Astrocyte of the cerebellum (primary cell): ENCODE data around the gene ENPP6.

Experiments
- DNase-seq: peaks from one replicate; pipeline ENCODE4 v3.0.0-alpha.2; 2011; ENCODE audit warnings: low read depth
- H3K4me3 ChIP-seq: 2 replicates; pipeline ENCODE4 v1.5.1; 2011; ENCODE audit warnings: mild to moderate bottlenecking, low read depth, low read length, moderate library complexity
- CTCF ChIP-seq: IDR thresholded peaks from 2 replicates; pipeline ENCODE4 v1.5.1; 2012; ENCODE audit warnings: low read length, low read depth, moderate library complexity, mild to moderate bottlenecking; ENCODE audit errors: missing control alignments
- in situ Hi-C: cut with HindIII; loops from 2 replicates; pipeline ENCODE4 v1.10.0; 2017; ENCODE audit warnings: low sequenced_read_pairs

The ENPP6 gene

GRCh38 chr4:184217634-184218033, at the start of gene ENPP6:
Gene ENPP6 (minus strand): TSS chr4:184217873. CDS start chr4:184217819, 54 bp downstream.
- TF ChIP-seq CTCF = no peak

DNA sequence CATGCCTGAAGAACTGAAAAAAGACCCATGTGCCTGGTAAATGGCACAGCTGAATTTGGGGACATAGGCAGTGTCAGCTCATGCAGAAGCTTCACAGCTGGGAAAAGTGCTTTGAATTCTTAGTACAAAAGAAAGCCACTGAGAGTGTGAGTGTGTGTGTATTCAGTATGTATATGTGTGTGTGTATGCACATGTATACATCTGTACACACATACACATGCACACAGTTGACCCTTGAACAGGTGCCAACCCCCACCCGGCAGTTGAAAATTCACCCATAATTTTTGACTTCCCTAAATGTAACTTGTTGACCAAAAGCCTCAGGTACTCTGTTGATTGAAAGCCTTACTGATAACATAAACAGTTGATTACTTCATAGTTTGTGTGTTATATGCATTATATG, 49.5 kb upstream of the ENPP6 start:
- in situ Hi-C loops = loop anchor here (5.0 kb wide), 1 partner anchor 245 kb away; no protein-coding TSS in a partner anchor
- DNase-seq = no peak
- TF ChIP-seq CTCF = no peak
- no peak overlapping the region for H3K4me3 ChIP-seq

More at GRCh38 chr4:184217634-184218033, at the start of gene ENPP6:
- DNase-seq = no peak
- H3K4me3 ChIP-seq = no peak within 1 kb of the TSS
- in situ Hi-C loops = no loop called here

GRCh38 chr4:184265546-184266351, 48.1 kb upstream of the ENPP6 start:
- H3K4me3 ChIP-seq = no peak overlapping the region
- TF ChIP-seq CTCF = no peak
- DNase-seq = no peak
- in situ Hi-C loops = loop anchor here (5.0 kb wide), 1 partner anchor 247 kb away; no protein-coding TSS in a partner anchor

- TF ChIP-seq CTCF = peak; percentile 76
- H3K4me3 ChIP-seq = no peak overlapping the region
- DNase-seq = peak; percentile 93
- in situ Hi-C loops = no loop called here
Measured at GRCh38 chr4:184263910-184264732, 46.4 kb upstream of the ENPP6 start.

- in situ Hi-C loops = no loop called here
- DNase-seq = no peak
- no peak for TF ChIP-seq CTCF
- H3K4me3 ChIP-seq = no peak overlapping the region
Measured at GRCh38 chr4:184263461-184263860, 45.8 kb upstream of the ENPP6 start.

DNA sequence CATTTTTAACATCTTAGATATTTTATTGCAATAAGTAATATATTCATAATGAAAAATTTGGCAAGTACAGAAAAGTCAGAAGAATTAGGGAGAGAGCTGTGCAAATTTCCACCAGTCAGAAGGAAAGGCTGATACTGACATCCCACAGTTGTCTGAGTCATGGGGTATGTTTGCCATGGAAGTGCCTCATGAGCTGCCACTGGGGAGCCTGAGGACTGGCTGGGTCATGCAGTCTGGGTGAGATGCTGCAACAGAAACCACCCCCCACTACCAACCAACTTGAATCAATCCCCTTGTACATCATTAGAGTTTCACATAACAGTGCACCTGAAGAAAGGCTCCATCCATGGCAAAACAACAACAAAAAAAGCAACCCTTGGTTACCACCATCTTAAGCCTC, 45.2 kb upstream of the ENPP6 start:
- no peak for TF ChIP-seq CTCF
- no peak overlapping the region for H3K4me3 ChIP-seq
- in situ Hi-C loops = no loop called here
- no peak for DNase-seq
